HPDE6-E6E7 (cell line): ENCODE data around the gene SLC15A3.

Experiments used
- DNase-seq: peaks from one replicate; pipeline ENCODE4 v3.0.0; 2011; ENCODE audit warnings: missing footprints; ENCODE audit errors: extremely low spot score

SLC15A3 gene

DNA sequence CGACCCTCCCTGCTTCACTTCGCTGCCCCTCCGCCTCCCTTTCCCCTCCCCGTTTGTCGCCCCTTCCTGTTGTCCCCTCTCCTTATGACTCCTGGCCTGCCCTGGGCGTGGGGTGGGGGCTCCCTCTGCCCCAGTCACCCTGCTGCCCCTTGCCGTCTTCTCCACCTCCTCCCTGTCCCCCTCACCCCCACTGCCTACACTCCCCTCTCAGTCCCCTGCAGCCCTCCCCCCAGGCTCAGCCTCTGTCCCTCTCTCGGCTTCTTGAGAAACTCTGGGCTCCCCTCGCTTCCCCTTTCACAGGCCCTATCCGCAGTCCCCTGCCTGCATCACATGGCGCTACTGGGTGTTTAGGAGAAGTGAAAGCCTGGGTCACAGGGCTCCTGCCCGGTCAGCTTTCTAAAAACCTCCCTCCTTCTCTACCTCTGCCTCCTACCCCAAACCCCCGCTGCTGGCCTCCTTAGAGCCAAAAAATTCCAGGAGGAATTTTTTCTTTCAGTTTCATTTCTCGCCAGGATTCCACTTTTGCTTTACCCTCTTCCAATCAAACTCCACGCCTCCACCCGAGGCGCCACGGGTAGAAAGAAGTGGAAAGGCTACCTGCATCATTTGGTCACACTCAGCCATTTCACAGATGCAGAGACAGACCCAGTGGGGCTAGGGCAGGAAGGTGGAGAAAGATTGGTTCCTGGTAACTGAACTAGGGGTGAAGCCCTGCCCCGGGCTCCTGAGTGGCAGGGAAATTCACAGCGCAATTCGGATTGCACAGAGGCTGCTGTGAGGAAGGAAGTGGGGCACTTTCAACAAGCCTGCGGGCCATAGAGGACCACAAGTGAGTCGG is at the start of gene SLC15A3:
Gene SLC15A3, minus strand, starts transcription at position 273 of the 838 bp plus-strand sequence. CDS start 625 bp downstream, outside the sequence.
- DNase-seq = no peak

DNA sequence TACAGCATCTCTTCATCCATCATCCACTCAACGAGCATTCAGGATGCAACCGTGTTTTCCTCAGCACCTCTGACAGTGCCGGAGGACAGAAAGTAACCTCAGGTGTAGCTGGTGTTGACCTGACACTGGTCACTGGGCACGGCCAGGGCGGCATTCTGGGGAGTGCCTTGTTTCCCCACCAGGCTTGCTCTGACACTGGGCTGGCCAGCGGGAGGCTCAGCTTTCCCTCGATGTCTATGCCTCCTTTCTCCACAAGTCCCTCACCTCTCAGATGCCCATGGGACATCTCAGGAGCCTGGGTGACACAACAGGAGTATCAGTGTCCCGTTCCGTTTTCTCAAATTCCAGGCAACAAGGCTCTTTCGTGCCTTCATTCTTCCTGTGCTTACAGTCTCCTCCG is 48.5 kb upstream of the SLC15A3 start:
- no peak for DNase-seq

DNA sequence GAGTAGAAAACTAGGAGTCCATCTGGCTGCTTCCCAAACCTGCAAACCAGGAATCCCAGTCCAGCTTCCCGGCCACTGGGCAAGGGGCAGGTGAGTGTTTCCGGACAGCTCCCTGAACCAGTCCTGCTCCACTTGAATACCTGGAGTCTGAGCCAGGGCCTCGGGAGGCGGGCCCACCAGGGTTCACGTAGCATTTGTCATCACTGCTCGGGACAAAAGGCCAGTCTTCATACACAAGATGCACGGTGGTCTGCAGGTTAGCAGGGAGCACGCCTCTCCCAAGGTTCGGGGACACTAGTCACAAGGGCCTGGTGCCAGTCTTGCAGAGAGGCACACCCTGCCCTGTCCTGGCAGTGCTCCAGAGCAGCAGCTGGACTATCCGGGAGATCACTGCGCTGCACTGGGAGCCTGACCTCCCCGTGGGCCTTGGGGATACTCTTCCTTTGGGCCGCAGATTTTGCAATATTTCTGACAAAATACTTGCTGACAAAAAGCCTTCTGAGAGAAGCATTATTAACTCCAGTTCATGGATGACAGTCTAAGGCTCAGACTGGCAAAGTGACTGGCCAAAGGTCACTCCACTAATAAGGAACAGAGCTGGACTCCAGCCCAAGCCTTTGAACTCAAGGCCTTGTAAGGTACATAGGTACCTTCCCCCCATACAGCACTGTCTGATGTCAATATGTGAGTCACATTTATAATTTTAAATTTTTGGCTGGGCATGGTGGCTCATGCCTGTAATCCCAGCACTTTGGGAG is 44.6 kb upstream of the SLC15A3 start:
- DNase-seq = no peak

DNA sequence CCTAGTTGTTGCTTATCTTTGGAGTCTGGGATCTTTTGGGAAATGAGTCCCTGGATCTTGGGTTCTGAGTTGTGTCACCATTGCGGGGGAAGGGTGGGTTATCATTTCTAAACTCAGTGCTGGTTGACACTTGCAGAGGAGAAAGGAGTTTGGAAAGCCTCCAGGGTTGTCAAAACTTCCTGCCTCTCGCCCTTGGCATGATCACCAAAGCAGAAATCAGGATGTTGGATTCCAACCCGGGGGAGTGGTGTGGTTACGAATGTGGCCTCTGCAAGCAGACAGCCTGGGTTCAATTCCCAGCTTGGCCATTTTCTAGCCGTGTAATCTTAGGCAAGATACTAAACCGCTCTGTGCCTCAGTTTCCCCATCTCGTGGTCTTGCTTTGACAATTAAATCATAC is 43.8 kb upstream of the SLC15A3 start:
- no peak for DNase-seq

DNA sequence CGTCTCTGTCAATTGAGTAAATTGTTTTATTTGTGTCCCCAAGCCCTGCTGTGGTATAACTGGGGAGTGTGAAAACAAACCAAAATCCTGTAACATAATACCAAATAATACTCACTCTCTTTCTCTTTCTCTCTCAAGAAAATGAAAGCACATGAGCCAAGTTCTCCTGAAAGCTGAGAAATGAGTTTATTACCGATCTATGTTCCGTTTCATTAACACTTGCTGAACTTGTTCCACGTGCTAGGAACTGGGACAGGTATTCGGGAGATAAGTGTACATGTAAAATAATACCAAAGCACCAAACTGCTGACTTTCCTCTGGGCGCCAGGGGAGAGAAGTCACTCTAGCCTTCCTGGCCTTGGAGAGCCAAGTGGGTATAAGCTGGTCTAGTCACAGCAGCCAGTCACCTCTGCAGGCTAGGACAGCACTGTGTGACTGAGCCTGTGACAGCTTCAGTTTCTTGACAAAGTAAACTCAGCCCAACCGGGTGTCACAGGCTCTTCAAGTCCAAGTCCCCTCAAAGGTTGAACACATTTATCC is 42.6 kb upstream of the SLC15A3 start:
- no peak for DNase-seq

DNA sequence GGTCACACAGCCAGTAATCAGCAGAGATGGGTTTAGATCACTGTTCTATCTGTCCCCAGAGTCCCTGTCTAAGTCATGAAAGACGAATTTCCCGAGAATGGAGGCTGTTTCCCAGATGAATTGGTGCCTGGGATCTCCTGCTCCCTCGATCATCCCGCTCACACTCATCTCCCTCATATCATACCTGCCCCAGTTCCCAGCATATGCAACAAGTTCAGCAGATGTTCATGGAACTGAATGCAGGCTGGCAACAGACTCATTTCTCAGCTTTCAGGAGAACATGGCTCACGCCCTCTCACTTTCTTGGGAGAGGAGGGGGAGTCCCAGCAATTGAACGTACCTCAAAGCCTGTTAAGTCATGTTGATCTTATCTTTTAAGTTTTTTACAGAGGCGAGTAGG is 41.6 kb upstream of the SLC15A3 start:
- no peak for DNase-seq

DNA sequence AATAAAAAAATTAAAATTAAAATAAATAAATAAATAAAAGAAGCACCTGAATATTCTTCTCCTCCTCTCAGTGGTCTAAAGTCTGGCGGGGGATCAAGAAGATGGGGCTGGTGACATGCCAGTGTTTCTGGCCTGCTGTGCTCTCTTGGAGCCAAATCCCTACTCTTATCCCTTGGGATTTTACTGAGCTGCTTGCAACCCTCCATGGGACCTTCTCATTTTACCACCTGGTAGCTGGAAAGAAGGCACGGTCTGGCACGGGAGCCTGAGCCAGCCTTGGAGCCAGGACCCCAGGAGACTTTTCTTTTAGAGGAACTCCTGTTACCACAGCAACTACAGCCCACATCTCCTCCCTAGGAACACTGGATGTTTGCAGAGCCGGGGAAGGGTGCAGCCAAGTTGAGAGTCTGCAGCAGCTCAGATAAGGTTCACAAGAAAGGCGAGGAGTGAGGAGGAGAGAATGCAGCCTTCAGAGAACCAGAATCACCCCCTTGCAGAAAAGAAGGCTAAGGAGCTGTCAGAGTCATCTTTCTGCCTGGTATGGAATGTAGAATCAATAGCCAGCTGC is 41.0 kb upstream of the SLC15A3 start:
- no peak for DNase-seq

DNA sequence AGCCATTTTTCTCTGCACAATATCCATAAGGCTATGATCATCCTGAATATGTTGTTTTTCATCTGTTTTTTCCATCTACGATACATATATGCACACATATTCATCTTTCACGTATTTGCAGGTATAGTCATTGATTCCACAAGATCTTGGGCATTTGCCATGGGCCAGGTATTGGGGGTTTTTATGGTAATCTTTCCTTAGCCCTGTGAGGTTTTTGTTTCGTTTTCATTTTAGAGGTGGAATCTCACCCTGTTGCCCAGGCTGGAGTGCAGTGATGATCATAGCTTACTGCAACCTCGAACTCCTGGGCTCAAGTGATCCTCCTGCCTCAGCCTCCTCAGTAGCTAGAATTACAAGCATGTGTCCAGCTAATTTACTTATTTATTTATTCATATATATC is 39.5 kb upstream of the SLC15A3 start:
- DNase-seq = no peak

DNA sequence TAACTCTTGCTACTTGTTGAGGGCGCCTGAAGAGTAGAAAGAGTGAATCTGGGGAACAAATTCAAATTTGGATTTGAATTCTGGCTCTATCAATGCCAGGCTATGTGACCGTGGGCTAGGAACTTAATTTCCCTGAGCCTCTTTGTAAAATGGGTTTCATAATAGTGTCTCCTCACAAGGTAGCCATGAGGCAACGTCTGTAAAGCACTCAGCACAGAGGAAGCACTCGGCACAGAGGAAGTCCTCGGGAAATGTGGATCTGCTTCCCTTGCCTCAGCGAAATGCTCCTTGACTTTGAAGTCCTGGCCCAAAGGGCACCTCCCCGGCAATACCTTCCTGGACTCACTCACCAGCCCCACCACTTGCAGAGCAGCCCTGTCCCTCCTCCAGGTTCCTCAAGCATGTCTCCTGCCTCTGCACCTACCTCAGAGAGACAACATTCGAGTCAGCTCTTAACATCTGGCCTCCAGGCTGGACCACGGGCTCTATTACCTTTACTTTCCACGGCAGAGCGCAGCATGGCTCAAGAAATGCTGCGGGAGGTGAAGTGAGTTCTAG is 37.2 kb upstream of the SLC15A3 start:
- DNase-seq = no peak

DNA sequence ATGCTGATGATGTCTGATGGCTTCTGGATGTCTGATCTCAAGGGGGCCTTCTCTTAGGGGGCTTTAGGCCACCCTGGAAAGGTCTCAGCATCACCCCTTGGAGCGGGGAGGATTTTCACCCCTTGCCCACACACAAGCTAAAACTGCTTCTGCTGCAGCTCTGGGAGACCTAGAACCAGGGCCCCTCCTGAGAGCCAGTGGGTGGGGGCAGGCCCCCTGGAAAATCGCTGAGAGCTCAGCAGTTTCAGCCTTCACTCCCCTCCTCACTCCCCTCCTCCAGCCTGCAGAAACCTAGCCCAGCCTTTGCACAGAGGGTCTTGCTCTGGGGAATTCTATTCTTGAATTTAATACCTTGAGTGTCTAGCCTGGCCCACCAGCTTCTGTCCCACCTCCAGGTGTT is 36.7 kb upstream of the SLC15A3 start:
- DNase-seq = no peak

DNA sequence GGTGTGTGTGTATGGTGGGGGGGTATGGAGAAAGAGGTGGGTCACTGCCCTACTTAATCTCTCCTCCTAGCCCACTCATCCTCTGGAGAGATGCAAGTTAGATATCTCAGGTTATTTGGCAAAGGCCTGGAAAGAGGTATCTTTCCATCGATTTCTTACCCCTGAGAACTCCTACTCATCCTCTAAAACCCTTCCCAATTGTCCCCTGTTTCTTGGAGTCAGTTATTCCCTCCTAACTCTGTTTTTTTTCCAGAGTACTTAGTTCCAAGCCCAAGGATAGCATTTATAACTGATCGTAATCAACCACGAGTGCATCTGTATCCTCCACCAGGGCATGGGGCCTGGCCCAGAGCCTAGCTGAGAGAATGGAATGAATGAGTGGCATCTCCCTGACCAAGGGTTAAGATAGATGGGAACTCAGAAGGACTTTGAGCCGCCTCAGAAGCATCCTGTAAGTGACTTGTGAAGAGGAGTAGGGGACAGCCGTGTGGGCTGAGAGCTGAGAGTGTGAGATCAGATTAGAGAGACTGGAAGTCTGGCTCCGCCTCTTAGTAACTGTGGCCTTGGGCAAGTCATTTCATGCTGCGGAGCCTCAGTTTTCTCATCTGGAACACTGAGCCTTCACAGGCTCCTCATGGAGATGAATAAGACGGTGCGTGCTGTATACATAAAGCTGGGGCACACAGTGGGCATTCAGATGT is 35.8 kb upstream of the SLC15A3 start:
- no peak for DNase-seq

DNA sequence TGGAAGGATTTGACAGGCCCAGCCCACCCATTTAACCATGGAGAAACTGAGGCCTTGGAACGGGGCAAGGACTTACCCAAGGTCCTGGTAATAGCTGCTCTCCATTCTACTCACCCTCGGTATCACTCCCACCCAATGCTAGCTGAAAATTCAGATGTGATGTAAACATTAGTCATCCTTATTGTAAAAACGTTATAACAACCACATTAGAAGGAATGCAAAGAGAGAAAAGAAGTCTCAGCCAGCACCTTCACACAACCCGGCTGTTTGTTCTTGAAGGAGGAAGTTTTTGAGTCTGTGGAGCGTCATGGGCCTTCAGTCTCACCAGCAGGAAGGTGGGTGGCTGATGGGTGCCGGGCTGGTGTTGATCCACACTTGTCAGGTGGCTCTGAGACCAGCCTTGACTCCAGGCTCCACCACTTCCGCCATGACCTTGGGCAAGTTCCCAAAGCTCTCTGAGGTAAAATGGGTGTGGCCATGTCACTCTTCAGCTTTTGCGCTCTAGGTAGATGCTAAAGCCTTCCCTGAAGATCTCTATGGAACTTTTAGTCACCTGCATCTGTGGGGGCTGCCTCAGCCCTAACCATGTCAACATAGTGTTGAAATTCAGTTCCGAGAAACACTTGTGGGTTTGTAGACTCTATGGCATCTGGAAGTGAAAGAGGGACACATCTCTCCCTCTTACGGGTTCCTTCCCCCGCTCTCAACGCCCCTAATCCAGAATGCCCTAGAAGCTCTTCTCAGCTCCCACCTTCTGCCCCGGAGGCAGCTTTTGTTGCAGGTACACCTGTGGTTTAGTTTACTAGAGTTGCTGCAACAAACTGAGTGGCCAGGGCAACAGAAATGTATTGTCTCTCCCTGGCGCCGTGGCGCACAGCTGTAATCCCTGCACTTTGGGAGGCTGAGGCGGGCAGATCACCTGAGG is 34.3 kb upstream of the SLC15A3 start:
- DNase-seq = peak; percentile 74

DNA sequence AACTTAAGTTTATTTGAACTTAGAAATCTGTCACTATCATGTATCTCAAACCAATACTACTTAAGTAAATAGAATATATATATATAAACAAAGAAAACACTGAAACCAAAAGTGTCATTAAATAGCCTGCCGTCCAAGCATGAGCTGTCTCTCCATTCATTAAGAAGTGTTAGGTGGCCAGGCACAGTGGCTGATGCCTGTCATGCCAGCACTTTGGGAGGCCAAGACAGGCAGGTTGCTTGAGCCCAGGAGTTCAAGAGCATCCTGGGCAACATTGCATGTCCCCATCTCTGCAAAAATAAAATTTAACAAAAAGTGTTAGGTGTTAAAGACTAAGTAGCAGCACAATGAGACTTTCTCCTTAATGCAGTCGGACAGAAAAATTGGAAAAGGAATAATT is 33.5 kb upstream of the SLC15A3 start:
- DNase-seq = no peak

DNA sequence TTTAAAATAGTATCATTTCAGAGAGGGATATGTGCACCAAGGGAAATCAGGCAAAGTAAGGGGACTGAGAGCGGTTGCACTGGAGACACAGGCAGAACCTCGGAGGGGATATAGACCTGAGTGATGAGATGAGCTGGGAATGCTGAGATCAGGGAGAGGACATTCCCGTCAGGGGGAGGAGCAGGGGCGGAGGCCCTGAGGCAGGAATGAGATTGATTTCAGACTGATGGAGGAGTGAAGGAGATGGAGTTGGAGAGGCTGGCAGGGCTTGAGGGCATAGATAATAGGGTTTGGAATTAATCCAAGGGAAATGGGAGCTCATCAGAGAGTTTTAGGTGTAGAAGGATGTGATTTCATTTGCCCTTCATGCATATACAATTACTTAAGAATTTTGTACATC is 32.7 kb upstream of the SLC15A3 start:
- DNase-seq = no peak

DNA sequence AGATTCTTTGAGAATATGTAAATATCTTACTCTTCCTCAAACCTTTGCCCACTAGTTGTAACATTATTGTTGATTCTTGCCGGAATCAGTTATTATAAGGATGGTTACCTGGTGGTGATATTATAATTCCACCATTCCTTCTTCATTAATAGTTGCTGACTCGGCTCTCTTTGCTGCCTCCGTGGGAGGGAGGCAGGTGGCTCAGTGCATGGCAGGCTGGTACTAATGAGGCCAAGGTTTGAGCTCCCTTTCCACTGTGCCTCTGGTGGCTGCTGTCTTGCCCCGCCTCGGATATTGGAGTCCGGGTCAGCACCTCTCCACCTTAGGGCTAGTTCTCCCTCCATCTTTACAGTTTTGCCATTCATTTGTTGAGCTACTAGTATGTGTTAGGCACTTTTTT is 32.2 kb upstream of the SLC15A3 start:
- DNase-seq = no peak

DNA sequence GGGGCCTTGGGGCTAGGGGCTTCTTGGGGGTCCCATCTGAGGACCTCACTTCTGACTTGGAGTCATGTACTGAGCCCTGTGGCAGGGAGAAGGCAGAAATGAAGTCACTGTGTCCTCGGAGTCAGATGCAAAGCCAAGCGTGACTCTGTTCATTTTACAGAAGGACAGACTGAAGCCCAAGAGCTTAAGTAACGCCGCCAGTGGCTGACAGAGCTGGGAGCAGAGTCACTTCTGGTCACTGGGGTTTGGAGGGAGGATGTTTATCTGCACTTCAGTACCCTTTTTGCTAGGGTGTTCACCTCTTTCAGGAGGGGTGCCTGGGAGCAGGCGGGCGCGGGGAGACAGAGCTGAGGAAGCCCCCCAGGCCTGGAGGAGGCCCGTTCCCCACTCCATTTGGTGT is 30.2 kb upstream of the SLC15A3 start:
- DNase-seq = no peak

DNA sequence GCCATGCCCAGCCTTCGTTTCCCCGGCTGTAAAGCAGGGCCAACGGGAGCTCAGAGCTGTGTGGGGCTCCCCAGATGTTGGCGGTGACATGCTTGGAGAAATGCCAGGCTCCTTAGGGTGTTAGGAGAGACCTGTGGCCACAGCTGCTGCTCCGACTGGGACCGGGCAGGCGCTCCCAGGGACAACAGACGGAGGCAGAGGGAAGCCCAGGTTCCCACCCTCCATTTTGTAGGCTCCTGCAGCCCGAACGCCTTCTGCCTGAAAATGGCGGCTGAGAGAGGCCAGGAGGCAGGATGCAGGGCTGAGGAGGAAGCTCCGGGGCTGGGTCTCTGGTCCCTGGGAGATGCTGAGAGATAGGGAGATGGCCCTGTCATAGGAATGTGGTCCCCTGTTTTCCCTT is 29.5 kb upstream of the SLC15A3 start:
- DNase-seq = no peak

DNA sequence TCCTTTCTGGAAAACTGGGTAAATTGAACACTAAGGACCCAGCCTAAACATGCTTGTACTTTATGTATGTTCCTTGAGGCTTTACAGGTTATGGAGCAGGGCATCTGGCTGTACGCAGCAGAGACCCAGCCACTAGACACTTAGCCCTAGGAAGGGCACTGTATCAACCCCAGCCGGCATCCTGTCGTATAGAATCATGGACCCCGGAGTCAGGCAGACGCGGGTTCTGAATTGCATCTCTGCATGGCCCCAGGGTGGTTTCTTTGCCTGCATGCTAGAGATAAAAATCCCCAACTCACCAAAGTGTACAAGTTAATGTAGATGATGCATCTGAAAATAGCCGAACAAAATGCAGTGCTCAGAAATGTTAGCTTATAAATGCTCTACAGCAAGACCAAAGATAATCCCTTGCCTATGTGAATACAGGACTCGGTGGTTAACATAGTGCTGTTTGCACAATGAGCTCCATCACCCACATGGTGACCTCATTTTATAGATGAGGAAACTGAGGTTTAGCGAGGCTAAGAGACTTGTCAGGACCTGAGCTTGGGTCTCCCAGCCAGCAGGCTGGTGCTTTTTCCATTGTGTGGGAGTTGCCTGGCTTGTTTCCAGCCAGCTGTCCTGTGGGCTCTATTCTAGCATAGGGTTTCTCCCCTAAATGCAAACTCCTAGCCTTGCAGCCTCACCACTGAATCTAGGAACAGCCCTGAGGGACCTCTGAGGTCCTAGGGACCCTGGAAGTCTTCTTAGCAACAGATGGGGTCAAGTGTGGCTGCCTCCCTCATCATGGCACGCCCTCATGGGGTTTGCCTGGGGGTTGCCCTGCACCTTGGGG is 26.8 kb upstream of the SLC15A3 start:
- no peak for DNase-seq

DNA sequence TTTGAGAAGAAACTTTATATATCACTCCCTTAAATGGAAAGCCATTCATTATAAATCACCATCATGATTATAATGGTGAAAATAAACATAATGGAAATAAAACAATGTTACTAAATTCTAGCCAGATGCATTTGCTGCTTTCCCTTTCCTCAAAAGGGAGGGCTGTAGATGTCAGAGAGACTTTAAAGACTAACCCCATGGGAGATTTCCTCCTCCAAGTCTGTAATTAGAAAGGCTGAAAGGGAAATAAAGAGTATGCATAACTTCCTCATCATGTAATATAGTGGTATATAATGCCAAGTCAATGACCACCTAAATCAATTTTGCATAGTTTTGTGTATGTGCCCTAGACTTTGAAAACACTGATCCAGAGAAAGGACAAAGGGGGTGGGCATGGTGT is 25.9 kb upstream of the SLC15A3 start:
- no peak for DNase-seq

DNA sequence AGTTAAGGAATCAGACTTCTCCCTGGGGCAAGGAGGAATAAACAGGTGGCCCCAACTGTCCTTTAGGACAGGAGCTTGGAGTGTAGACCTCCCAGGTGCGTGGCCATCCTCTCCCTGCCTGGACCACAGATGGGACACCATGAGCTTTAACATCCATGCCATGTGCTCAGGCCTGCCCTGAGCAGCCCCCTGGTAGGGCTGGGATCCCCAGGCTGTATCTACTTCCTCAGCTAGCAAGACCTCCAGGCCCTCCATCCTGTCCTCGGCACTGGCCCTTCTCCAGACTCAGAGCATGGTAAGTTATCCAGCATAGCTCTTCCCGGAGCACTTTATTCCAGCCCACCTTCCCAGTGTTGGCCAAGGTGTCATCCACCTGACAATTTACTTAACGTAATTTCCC is 25.2 kb upstream of the SLC15A3 start:
- DNase-seq = no peak
